Measurements from ENCODE around the gene SPATA2L.

SPATA2L gene

DNA sequence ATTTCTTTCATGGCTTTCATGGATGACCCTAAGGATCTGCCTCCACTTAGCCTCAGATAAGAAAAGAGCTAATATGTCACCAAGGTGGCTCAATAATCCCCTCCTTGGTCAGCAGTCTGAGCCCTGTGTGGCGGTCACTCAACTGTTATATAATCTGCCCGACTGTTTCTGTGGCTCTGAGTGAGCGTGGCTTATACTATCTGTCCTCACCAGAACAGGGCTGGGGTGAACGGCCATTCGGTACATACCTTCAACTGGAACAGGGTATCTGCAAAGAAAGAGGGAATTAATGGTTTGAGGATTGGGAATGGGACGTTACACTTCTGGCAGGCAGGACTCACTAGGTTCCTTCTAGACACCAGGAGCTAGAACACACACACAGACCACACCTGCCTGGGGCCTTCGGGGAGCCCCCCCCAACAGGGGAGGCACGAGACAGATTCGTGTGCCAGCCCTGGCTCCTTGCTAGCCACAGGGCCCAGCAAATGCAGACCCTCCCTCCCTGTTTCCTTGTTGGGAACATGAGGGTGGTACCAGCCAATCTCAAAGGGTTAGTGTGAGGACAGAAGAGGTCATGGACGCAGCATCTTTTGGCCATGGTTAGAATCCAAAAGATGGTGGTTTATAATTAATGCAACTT lies 47.7 kb downstream of the SPATA2L start:
- no peak for DNase-seq

DNA sequence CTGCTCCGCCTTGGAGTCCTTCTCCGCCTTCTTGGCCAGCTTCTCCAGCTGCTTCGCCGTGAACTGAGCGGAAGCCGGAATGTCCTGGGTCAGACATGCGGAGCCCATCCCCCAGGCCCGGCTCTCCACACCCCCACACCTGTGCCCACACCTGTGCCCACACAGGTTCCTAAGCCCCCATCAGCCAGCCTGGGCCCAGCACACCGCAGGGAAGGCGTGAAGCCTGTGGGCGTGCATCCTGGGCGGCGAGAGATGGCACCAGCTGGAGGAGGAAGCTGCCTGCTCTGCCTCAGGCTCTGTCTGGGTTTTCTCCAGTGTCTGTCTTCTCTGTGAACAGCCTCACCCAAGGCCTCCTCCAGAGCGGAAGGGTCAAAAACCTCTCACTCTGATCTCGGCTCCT lies 49.9 kb downstream of the SPATA2L start:
- DNase-seq, result no peak

DNA sequence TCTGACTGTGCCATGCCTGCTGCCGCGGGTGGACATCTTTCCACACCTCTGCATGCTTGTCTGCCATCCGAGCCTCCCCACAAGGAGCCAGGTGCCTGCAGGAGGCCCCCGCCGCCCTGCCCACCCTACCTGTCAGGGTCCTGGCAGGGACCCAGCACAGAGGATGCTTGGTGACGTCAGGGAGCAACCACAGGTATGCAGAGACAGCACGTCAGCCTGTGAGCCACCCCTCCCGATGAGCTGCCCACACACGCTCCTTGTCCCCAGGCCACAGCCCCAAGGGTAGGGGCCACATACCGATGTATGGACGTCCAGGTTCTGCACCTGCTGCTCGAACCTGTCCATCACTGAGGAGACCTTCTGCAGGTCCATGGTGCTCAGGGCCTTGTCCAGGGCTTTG lies 54.6 kb downstream of the SPATA2L start:
- no peak for DNase-seq
